Large intestine (tissue), 3 donors: ENCODE measurements around the gene HS6ST2. TPM values are rescaled to one million over a fixed set of nuclear protein-coding genes. Genes with fewer than 3 reads are reported as not detected.

Experiments used
- DNase-seq, 2 donors: peaks; one replicate each; pipeline versions ENCODE4 v3.0.0 to v3.0.0-alpha.2; 2013
- H3K27ac ChIP-seq: one replicate; pipeline ENCODE4 v1.5.1; 2013; ENCODE audit warnings: low read length
- H3K27me3 ChIP-seq: 2 replicates; pipeline ENCODE4 v1.6.1; 2013; ENCODE audit warnings: low read length; ENCODE audit not compliant: control insufficient read depth, insufficient read depth
- H3K36me3 ChIP-seq: 2 replicates; pipeline ENCODE4 v1.6.1; 2013; ENCODE audit warnings: low read length; ENCODE audit not compliant: control insufficient read depth, insufficient read depth
- H3K4me1 ChIP-seq: one replicate; pipeline ENCODE4 v1.6.1; 2013; ENCODE audit warnings: low read length; ENCODE audit not compliant: control insufficient read depth, insufficient read depth
- H3K4me3 ChIP-seq: one replicate; pipeline ENCODE4 v1.5.1; 2013; ENCODE audit warnings: low read length
- H3K9me3 ChIP-seq: one replicate; pipeline ENCODE4 v1.6.1; 2013; ENCODE audit warnings: mild to moderate bottlenecking, low read depth, low read length, moderate library complexity; ENCODE audit not compliant: control insufficient read depth
- WGBS: methylation state at CpG from one replicate; pipeline ENCODE4 v1.1.5; 2013; ENCODE audit warnings: low lambda C conversion rate; ENCODE audit not compliant: insufficient coverage; 5-methylcytosine and 5-hydroxymethylcytosine counted together
- polyA plus RNA-seq: library from polyadenylated mRNA; unstranded; fragments of 120-200 nt; gene quantifications from one replicate; pipeline ENCODE4 v1.2.1, GENCODE V29; 2013

HS6ST2 gene
- polyA plus RNA-seq, 1 donor = 0.97 TPM

DNA sequence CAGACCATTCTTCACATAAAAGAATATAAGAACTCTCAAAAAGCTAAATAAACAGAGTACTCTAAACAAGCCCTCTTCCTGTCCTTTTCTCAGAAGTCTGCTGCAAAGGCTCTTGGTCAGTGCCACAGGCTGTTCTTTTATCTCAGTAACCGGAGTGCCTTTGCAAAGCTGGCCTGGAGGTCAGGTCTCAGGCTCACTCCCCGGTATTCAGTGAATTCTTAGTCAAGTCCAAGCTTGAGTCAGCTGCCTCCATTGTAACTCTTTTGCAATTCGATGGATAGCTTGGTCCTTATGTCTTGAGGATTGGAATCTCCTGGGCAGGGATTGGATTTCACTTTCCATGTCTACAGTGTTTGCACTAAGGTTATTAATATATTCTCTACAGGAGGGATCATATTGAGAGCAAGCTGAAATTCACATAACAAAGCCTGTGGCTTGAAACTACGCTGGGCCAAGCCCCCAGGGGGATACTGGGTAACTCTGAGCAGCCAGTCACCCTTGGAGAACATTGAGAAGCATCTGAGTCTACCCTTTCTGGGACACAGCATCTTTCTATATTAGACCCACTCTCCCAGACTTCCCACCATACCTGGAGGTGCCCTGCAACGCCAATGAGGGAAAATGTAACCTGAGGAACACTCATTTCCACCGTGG is 10.0 kb upstream of the HS6ST2 start:
- Histone ChIP-seq H3K27ac (no peak overlapping the region), H3K4me3 (no peak overlapping the region), H3K4me1 (no peaks in the 10 kb centered on the region), H3K9me3 (no peaks in the 10 kb centered on the region), H3K27me3 (no peaks in the 10 kb centered on the region), H3K36me3 (no peaks in the 10 kb centered on the region)
- DNase-seq = no peak
- no CpG with 5 or more reads among the region's 6 CpGs for WGBS

DNA sequence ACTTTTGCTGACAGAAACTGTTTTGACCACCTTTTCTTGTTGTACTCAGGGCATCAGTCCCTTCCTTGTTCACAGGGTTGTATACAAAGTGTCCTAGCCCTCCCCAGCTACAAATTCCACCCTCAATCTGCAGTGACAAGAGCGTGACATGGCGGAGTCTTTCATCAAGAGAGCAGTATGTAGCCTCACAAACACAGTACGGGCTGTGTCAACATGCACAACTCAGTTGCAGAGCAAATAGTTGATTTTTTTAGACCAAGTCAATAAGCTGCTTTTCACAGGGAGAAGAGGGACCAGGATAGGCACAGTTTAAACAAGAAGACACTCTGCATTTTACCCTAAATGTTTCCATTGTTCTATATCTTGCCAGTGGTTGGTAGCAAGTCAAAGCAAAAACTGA is 8.6 kb upstream of the HS6ST2 start:
- H3K27ac ChIP-seq = no peak overlapping the region
- H3K4me1 ChIP-seq = no peaks in the 10 kb centered on the region
- no peaks in the 10 kb centered on the region for H3K36me3 ChIP-seq
- H3K4me3 ChIP-seq = no peak overlapping the region
- no peak for DNase-seq
- no peaks in the 10 kb centered on the region for H3K9me3 ChIP-seq
- H3K27me3 ChIP-seq = no peaks in the 10 kb centered on the region
- WGBS = no CpG with 5 or more reads among the region's 3 CpGs

DNA sequence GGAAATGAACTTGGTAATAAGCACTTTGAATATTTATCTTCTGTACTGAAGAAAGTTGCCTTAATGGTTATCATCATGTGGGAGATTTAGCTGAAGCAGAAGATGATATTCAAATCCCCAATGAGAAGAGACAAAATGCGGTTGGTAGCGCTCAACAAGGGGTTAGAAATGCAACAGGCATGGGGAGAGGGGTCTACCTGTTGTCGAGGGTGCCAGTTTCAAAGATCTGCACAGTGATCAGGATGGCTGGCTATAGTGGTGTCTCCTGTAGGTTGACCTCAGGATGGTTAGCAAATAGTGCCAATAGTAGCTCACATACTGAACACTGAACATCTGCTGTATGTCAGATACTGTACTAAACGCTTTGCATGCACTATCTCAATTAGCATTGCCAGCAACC is 7.0 kb upstream of the HS6ST2 start:
- WGBS = no CpG with 5 or more reads among the region's 4 CpGs
- H3K4me3 ChIP-seq = no peak overlapping the region
- H3K4me1 ChIP-seq = no peaks in the 10 kb centered on the region
- no peaks in the 10 kb centered on the region for H3K9me3 ChIP-seq
- no peaks in the 10 kb centered on the region for H3K36me3 ChIP-seq
- DNase-seq = no peak
- no peak overlapping the region for H3K27ac ChIP-seq
- no peaks in the 10 kb centered on the region for H3K27me3 ChIP-seq

DNA sequence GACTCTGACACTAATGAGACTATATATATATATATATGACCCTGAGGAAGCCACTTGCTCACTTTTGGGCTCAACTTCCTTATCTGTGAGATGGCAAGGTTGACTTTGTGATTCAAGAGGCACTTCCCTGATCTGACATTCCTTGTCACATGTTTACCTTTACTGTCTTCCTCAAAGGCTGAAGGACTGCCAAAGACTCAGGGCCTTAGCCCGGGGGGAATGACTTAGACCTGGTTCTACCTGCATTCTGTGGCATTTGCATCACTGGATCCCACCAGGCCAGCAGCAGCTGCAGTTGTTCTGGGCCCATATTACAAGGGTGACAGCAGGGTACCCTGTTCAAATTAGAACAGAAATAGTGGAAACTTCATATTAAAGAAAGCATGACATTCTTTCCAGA is 3.1 kb upstream of the HS6ST2 start:
- no peak overlapping the region for H3K4me3 ChIP-seq
- no peaks in the 10 kb centered on the region for H3K9me3 ChIP-seq
- no CpG with 5 or more reads among the region's 1 CpG for WGBS
- no peak for DNase-seq
- no peak overlapping the region for H3K27ac ChIP-seq
- H3K36me3 ChIP-seq = no peaks in the 10 kb centered on the region
- peaks cover 34% of the 10 kb centered on the region for H3K27me3 ChIP-seq
- peaks cover 2% of the 10 kb centered on the region for H3K4me1 ChIP-seq

DNA sequence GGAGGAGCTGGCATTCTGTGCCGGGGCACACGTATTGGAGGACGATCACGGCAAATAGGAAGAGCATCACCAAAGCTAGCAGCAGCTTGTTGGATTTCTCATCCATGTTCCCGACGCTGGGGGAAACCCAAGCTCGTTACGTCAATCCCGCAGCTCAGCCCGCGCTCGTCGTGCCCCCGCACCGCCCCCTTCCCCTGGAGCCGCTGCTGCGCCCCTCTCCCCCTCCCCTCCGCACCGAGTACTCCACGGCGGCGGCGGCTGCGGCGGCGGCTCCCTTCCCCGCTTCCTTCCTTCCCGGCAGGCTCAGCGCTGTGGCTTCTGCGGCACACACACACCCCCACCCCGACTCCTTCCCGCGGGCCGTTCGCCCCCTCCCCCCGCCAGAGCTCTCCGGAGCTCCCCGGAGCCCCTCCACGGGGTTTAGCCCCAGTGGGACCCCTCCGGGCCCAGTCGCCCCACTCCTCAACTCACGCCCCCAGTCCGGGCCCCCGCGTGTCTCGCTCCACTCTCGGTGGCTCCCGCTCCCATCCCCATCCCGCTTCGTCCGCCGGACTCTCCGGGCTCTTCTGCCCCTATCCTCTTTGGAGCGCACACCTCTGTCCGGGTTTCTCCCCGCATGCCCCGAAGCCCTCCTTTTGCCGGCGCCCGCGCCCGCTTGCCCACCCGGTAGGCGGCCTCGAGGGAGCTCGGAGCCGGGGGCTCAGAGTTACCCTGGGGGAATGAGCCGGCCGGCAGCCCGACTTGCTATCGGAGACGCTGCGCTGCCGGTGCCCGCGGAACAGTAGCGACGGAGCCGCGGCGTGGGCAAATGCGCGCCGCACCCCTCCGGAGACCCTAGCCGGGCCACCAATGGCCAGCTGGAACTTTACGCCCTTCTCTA is 978 bp downstream of the HS6ST2 start:
- peak overlapping the region; percentile 24 for H3K4me3 ChIP-seq
- no peak overlapping the region for H3K27ac ChIP-seq
- H3K27me3 ChIP-seq = peaks cover 48% of the 10 kb centered on the region
- no peaks in the 10 kb centered on the region for H3K36me3 ChIP-seq
- no peaks in the 10 kb centered on the region for H3K9me3 ChIP-seq
- no CpG with 5 or more reads among the region's 87 CpGs for WGBS
- peak in 1 of 2 donors; percentile 12 for DNase-seq
- peaks cover 2% of the 10 kb centered on the region for H3K4me1 ChIP-seq

DNA sequence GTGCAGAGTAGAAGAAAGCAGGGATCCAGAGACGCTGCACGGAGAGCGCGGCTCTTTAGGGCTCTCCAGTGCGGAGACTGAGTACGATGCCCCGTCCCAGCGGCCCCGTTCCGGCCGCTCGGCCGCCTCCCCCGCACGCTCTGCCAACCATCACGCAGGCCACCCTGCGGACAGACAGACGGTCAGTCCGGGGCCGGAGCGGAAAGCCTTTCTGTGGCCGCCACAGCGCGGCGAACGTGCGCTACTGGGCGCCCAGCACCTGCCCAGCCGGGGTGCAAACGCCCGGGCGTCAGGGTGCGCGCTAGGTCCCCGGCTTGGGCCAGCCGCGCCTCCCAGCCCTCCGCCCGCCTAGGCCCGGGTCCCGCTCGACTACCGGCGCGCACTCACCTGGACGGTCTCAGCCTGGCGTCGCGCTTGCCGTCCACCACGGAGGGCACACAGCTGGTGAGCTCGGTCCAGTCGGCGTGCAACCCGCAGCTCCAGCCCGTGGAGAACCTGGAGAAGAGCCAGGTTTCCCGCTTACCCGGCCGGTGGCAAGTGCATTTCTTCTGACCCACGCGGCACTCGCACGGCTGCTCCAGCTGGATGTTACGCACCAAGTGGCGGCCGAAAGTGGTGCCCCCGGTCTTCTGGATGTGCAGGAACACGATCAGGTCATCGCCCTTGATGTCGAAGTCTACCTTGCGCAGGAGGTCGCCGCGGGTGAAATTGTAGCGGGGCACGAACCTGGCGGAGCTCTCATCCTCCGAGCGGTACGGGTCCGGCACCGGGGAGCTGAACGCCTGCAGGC is 1.8 kb downstream of the HS6ST2 start:
- WGBS = no CpG with 5 or more reads among the region's 83 CpGs
- H3K27me3 ChIP-seq = peaks cover 48% of the 10 kb centered on the region
- H3K9me3 ChIP-seq = no peaks in the 10 kb centered on the region
- H3K36me3 ChIP-seq = no peaks in the 10 kb centered on the region
- H3K4me1 ChIP-seq = peaks cover 2% of the 10 kb centered on the region
- no peak overlapping the region for H3K27ac ChIP-seq
- H3K4me3 ChIP-seq = peak overlapping the region; percentile 24
- peak in 1 of 2 donors; percentile 11 for DNase-seq

DNA sequence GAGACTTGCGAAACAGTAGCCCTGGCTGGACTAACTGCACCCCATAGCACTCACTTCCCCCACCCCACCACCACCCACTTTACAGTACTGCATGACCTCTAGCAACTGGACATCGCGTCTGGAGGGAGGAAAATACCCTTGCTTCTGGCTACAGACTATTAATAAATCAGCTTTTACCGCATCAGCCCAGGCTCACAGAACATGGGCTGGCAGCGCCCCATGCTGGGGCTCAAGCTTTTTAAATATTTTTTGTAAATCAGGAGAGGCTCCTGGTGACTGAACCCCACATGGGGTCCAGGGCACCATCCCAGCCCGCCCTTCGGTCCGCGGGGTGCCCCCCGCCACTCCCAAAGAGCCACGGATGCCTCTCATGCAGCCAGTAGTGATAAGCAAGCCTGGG is 2.7 kb downstream of the HS6ST2 start:
- no peak for DNase-seq
- Histone ChIP-seq H3K4me1 (peaks cover 2% of the 10 kb centered on the region), H3K4me3 (no peak overlapping the region), H3K9me3 (no peaks in the 10 kb centered on the region), H3K27ac (no peak overlapping the region), H3K36me3 (no peaks in the 10 kb centered on the region), H3K27me3 (peaks cover 48% of the 10 kb centered on the region)
- no CpG with 5 or more reads among the region's 11 CpGs for WGBS

DNA sequence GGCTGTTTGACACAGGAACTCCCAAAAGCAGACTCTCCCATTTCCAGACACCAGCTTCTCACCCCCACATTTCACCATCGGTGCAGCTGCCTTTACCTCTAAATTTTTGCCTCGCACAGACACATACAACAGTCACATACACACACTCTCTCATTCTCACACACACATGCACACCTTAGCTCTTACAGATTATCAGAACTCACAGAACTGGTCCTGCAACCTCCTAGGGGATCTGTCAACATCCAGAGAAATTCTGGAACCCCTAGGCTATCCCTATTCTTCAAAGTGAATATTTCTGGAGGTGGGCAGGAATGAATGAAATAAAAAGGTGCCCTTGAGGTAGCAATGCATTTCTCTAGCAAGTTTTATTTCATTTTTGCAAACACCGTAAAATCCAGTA is 4.1 kb downstream of the HS6ST2 start:
- Histone ChIP-seq H3K4me3 (no peak overlapping the region), H3K36me3 (no peaks in the 10 kb centered on the region), H3K27ac (no peak overlapping the region), H3K27me3 (peaks cover 40% of the 10 kb centered on the region), H3K9me3 (no peaks in the 10 kb centered on the region), H3K4me1 (peaks cover 2% of the 10 kb centered on the region)
- no peak for DNase-seq
- WGBS = no CpG with 5 or more reads among the region's 3 CpGs

DNA sequence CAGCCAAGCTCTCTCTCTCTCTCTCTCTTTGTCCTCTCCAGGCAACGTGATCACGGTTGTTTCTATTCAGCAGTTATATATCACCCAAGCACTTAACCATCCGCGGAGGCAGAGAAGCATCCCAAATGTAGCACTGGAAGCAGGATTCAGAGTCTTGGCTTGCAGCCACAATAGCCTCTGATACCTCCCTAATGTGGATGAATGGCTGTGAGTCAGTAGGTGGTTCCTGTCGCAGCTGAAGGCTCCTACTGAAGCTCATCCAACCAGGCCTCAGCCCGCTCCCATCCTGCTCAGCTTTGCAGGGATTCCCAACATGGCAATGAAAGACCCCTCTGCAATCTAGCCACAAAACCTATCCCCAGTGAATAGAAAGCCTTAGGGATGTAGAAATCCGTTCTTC is 5.1 kb downstream of the HS6ST2 start:
- Histone ChIP-seq H3K4me3 (no peak overlapping the region), H3K36me3 (no peaks in the 10 kb centered on the region), H3K4me1 (peaks cover 2% of the 10 kb centered on the region), H3K9me3 (no peaks in the 10 kb centered on the region), H3K27ac (no peak overlapping the region), H3K27me3 (peaks cover 31% of the 10 kb centered on the region)
- WGBS = no CpG with 5 or more reads among the region's 7 CpGs
- no peak for DNase-seq

DNA sequence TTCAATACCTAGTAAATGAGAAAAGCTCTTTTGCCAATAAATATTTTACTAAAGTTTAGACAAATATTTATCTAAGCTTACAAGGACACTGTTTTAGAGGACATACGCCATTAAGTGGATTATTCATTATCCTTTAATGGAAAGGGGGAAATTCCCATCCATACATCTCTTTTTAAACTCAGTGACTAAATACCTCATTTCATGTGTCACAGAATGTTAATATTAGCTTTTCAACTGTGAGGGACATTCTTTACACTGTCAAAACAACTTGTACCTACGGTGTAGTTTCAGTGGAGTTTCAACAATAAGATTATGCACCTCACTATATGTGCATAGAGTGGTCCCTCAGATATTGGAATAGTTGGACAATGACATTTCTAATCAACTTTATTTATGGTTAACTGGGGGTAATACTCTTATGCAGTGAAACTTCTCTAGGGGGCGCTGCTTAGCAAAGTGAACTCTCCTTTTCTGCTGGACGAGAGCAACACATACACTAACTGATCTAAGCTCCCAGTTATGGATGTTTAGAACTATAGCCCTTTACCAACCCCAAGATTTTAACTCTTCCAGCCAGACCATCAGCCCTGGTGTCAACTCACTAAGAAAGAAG is 9.7 kb downstream of the HS6ST2 start:
- no peaks in the 10 kb centered on the region for H3K36me3 ChIP-seq
- WGBS = 67% methylated on average over 1 of the region's 4 CpGs
- no peaks in the 10 kb centered on the region for H3K27me3 ChIP-seq
- H3K9me3 ChIP-seq = no peaks in the 10 kb centered on the region
- no peak overlapping the region for H3K4me3 ChIP-seq
- no peak for DNase-seq
- H3K4me1 ChIP-seq = no peaks in the 10 kb centered on the region
- no peak overlapping the region for H3K27ac ChIP-seq
